ENCODE measurements around the gene OXSM. TPM values are rescaled to one million over a fixed set of nuclear protein-coding genes. Genes with fewer than 3 reads are reported as not detected.

Gene OXSM
- polyA plus RNA-seq, 4 donors, result 14.7 to 25.1 (median 18.6) TPM

- Histone ChIP-seq H3K4me3 (ENCODE audit: low read depth in 1 of 3, low read length in 3 of 3) (no peak overlapping the region), H3K9me3 (ENCODE audit: control insufficient read depth in 2 of 2, insufficient read depth in 1 of 2, low read depth in 1 of 2, low read length in 1 of 2) (peaks cover 0 to 2% of the 10 kb centered on the region in 2 donors), H3K36me3 (ENCODE audit: control insufficient read depth in 3 of 3, insufficient read depth in 2 of 3, low read depth in 1 of 3, low read length in 3 of 3) (no peaks in the 10 kb centered on the region), H3K4me1 (ENCODE audit: control insufficient read depth in 3 of 3, insufficient read depth in 2 of 3, low read depth in 1 of 3, low read length in 2 of 3) (no peaks in the 10 kb centered on the region), H3K27ac (ENCODE audit: low read depth in 1 of 3, low read length in 2 of 3) (no peak overlapping the region), H3K27me3 (ENCODE audit: control insufficient read depth in 3 of 3, insufficient read depth in 3 of 3, low read length in 3 of 3) (no peaks in the 10 kb centered on the region)
- no peak for FAIRE-seq
- DNase-seq, result no peak
- 1 to 10% (median 8%) methylated on average over 3 of the region's 3 CpGs for WGBS, 3 donors
These were observed 41.7 kb downstream of the OXSM start for GRCh38 chr3:25831578-25831977.

- Histone ChIP-seq H3K27ac (ENCODE audit: low read depth in 1 of 3, low read length in 2 of 3) (no peak overlapping the region), H3K36me3 (ENCODE audit: control insufficient read depth in 3 of 3, insufficient read depth in 2 of 3, low read depth in 1 of 3, low read length in 3 of 3) (no peaks in the 10 kb centered on the region), H3K4me1 (ENCODE audit: control insufficient read depth in 3 of 3, insufficient read depth in 2 of 3, low read depth in 1 of 3, low read length in 2 of 3) (no peaks in the 10 kb centered on the region), H3K9me3 (ENCODE audit: control insufficient read depth in 2 of 2, insufficient read depth in 1 of 2, low read depth in 1 of 2, low read length in 1 of 2) (peaks cover 0 to 11% of the 10 kb centered on the region in 2 donors), H3K4me3 (ENCODE audit: low read depth in 1 of 3, low read length in 3 of 3) (no peak overlapping the region), H3K27me3 (ENCODE audit: control insufficient read depth in 3 of 3, insufficient read depth in 3 of 3, low read length in 3 of 3) (no peaks in the 10 kb centered on the region)
- DNase-seq (no peak), FAIRE-seq (no peak)
These were observed 44.5 kb downstream of the OXSM start for GRCh38 chr3:25834346-25834745.

DNA sequence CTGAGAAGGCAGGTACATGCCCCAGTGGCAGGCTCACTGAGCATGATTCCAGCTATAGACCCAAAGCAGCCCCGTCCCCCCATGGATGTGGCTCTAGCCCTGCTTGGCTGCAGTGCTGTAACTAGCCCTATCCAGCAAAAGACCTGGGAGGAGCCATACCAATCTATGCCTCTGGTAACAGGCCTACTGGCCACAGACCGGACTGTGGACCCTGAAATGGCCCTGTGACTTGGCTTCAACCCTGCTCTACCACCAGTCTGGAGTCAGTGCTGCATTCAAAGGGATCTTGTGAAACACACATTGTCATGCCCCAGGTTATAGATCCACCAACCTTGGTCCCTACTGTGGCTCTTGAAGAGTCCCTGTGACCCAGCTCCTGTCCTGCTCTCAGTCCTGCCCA lies 46.7 kb downstream of the OXSM start:
- H3K36me3 ChIP-seq (ENCODE audit: control insufficient read depth in 3 of 3, insufficient read depth in 2 of 3, low read depth in 1 of 3, low read length in 3 of 3), result no peaks in the 10 kb centered on the region
- H3K27ac ChIP-seq (ENCODE audit: low read depth in 1 of 3, low read length in 2 of 3), result no peak overlapping the region
- 83 to 96% (median 90%) methylated on average over 2 of the region's 2 CpGs for WGBS, 3 donors
- DNase-seq (no peak), FAIRE-seq (no peak)
- peaks cover 0 to 10% of the 10 kb centered on the region in 2 donors for H3K9me3 ChIP-seq (ENCODE audit: control insufficient read depth in 2 of 2, insufficient read depth in 1 of 2, low read depth in 1 of 2, low read length in 1 of 2)
- no peak overlapping the region for H3K4me3 ChIP-seq (ENCODE audit: low read depth in 1 of 3, low read length in 3 of 3)
- H3K4me1 ChIP-seq (ENCODE audit: control insufficient read depth in 3 of 3, insufficient read depth in 2 of 3, low read depth in 1 of 3, low read length in 2 of 3), result no peaks in the 10 kb centered on the region
- no peaks in the 10 kb centered on the region for H3K27me3 ChIP-seq (ENCODE audit: control insufficient read depth in 3 of 3, insufficient read depth in 3 of 3, low read length in 3 of 3)

DNA sequence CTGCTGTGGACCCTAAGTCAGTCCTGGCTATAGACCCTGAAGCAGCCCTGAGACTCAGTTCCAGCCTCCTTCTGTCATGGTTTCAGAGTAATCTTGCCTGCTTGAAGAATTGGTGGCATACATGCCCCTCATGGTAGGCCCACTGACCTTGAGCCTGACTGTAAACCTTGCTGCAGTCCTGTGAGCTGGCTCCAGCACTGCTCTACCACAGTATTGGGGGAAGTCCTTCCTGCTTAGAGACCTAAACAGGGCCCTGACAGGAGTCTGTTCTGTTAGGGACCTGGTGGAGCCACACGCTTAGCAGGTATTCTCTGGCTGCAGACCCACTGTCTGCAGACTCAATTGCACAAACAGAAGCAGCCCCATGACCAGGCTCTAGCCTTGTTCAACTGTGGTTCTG lies 47.1 kb downstream of the OXSM start:
- Histone ChIP-seq H3K4me1 (ENCODE audit: control insufficient read depth in 3 of 3, insufficient read depth in 2 of 3, low read depth in 1 of 3, low read length in 2 of 3) (no peaks in the 10 kb centered on the region), H3K27me3 (ENCODE audit: control insufficient read depth in 3 of 3, insufficient read depth in 3 of 3, low read length in 3 of 3) (no peaks in the 10 kb centered on the region), H3K27ac (ENCODE audit: low read depth in 1 of 3, low read length in 2 of 3) (no peak overlapping the region), H3K9me3 (ENCODE audit: control insufficient read depth in 2 of 2, insufficient read depth in 1 of 2, low read depth in 1 of 2, low read length in 1 of 2) (peaks cover 0 to 10% of the 10 kb centered on the region in 2 donors), H3K36me3 (ENCODE audit: control insufficient read depth in 3 of 3, insufficient read depth in 2 of 3, low read depth in 1 of 3, low read length in 3 of 3) (no peaks in the 10 kb centered on the region), H3K4me3 (ENCODE audit: low read depth in 1 of 3, low read length in 3 of 3) (no peak overlapping the region)
- 0% methylated on average over 1 of the region's 1 CpG for WGBS, 3 donors
- DNase-seq (no peak), FAIRE-seq (no peak)

DNA sequence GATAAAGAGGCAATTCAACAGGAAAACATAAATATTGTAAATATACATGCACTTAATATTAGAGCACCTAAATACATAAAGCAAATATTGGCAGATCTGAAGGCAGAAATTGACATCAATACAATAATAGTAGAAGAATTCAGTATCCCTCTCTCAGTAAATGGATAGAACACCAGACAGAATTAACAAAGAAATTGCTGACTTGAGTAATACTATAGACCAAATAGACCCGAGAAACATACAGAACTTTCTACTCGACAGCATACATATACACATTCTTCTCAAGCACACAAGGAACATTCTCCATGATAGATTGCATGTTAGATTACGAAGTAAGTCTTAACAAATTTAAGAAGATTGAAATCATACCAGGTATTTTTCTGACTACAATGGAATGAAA lies 50.2 kb downstream of the OXSM start:
- no peak for FAIRE-seq
- no peak for DNase-seq
- H3K36me3 ChIP-seq (ENCODE audit: control insufficient read depth in 3 of 3, insufficient read depth in 2 of 3, low read depth in 1 of 3, low read length in 3 of 3), result no peaks in the 10 kb centered on the region
- H3K27ac ChIP-seq (ENCODE audit: low read depth in 1 of 3, low read length in 2 of 3), result no peak overlapping the region
- no peaks in the 10 kb centered on the region for H3K27me3 ChIP-seq (ENCODE audit: control insufficient read depth in 3 of 3, insufficient read depth in 3 of 3, low read length in 3 of 3)
- no peak overlapping the region for H3K4me3 ChIP-seq (ENCODE audit: low read depth in 1 of 3, low read length in 3 of 3)
- H3K9me3 ChIP-seq (ENCODE audit: control insufficient read depth in 2 of 2, insufficient read depth in 1 of 2, low read depth in 1 of 2, low read length in 1 of 2), result peaks cover 0 to 10% of the 10 kb centered on the region in 2 donors
- 85 to 90% (median 89%) methylated on average over 3 of the region's 3 CpGs for WGBS, 3 donors
- H3K4me1 ChIP-seq (ENCODE audit: control insufficient read depth in 3 of 3, insufficient read depth in 2 of 3, low read depth in 1 of 3, low read length in 2 of 3), result no peaks in the 10 kb centered on the region

DNA sequence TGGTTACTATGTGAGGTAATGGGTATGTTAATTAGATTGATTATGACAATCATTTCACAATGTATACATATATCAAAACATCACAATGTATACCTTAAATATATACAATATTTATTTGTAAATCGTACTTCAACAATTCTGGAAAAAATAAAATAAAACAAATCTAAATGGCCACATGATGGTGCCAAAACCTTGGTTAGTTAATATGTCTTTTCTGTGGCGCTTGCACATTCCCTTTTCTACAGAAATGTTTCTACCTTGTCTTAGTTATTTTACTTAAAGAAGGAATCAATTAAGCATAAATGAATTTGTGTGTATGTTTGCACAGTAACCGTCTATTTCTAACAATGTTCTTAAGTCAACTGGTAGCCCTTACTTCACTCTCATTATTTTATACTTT lies 53.4 kb downstream of the OXSM start:
- Histone ChIP-seq H3K27me3 (ENCODE audit: control insufficient read depth in 3 of 3, insufficient read depth in 3 of 3, low read length in 3 of 3) (no peaks in the 10 kb centered on the region), H3K9me3 (ENCODE audit: control insufficient read depth in 2 of 2, insufficient read depth in 1 of 2, low read depth in 1 of 2, low read length in 1 of 2) (peaks cover 0 to under 1% of the 10 kb centered on the region in 2 donors), H3K36me3 (ENCODE audit: control insufficient read depth in 3 of 3, insufficient read depth in 2 of 3, low read depth in 1 of 3, low read length in 3 of 3) (no peaks in the 10 kb centered on the region), H3K27ac (ENCODE audit: low read depth in 1 of 3, low read length in 2 of 3) (no peak overlapping the region), H3K4me1 (ENCODE audit: control insufficient read depth in 3 of 3, insufficient read depth in 2 of 3, low read depth in 1 of 3, low read length in 2 of 3) (no peaks in the 10 kb centered on the region), H3K4me3 (ENCODE audit: low read depth in 1 of 3, low read length in 3 of 3) (no peak overlapping the region)
- DNase-seq, result no peak
- 44 to 57% (median 44%) methylated on average over 3 of the region's 3 CpGs for WGBS, 3 donors
- peak; percentile 70 for FAIRE-seq

Other genes with a start within 250 kb of the OXSM start
- 100 to 1,000 TPM in 1 of 4 donors, 10 to 100 TPM in 3; 38.0 to 109 (median 47.2) TPM for gene TOP2B, start 125.2 kb upstream of the OXSM start, polyA plus RNA-seq
- gene NGLY1, start 6.6 kb upstream of the OXSM start, polyA plus RNA-seq, result 10 to 100 TPM; 22.0 to 40.5 (median 33.2) TPM